Activated T-cell treated with anti-CD3 and anti-CD28 coated beads, Interleukin-2, amount 50 U/mL, for 72 hours (primary cell): Measurements from ENCODE around the gene GMPPA. TPM values are rescaled to one million over a fixed set of nuclear protein-coding genes. Genes with fewer than 3 reads are reported as not detected.

Experiments
- ATAC-seq, 2 donors: fragments of 150-1000 bp; cut with Tn5 transposase; replicated peaks in 1 of 2; 2 replicates each; pipeline ENCODE4 v1.10.0; 2021; ENCODE audit warnings: moderate library complexity in 2 of 2, mild to moderate bottlenecking in 1 of 2
- DNase-seq, 2 donors: peaks; one replicate each; pipeline ENCODE4 v3.0.0; 2021 to 2022; ENCODE audit warnings: mixed read lengths in 1 of 2
- H3K27ac Mint-ChIP-seq: one replicate; pipeline ENCODE4 v1.8.0; 2022; ENCODE audit warnings: mild to moderate bottlenecking, moderate library complexity, mixed read lengths
- H3K27me3 Mint-ChIP-seq: one replicate; pipeline ENCODE4 v1.8.0; 2022; ENCODE audit warnings: low read depth, mixed read lengths
- H3K36me3 Mint-ChIP-seq, 2 donors: one replicate each; pipeline ENCODE4 v1.8.0; 2022; ENCODE audit warnings: mixed read lengths in 2 of 2, mild to moderate bottlenecking in 1 of 2; ENCODE audit not compliant: insufficient read depth in 2 of 2
- H3K4me1 Mint-ChIP-seq: one replicate; pipeline ENCODE4 v1.8.0; 2022; ENCODE audit warnings: low read depth, mixed read lengths
- H3K4me3 Mint-ChIP-seq, 2 donors: one replicate each; pipeline ENCODE4 v1.8.0; 2022; ENCODE audit warnings: mild to moderate bottlenecking in 2 of 2, mixed read lengths in 2 of 2, moderate library complexity in 2 of 2
- H3K9me3 Mint-ChIP-seq, 2 donors: one replicate each; pipeline ENCODE4 v1.8.0; 2022; ENCODE audit warnings: mixed read lengths in 2 of 2
- total RNA-seq, 2 donors: library from RNA; stranded (reverse); gene quantifications; one replicate each; pipeline ENCODE4 v1.2.3, GENCODE V29; 2022

The GMPPA gene
- total RNA-seq, 2 donors from 2014 or later: 39.4 to 47.3 TPM

DNA sequence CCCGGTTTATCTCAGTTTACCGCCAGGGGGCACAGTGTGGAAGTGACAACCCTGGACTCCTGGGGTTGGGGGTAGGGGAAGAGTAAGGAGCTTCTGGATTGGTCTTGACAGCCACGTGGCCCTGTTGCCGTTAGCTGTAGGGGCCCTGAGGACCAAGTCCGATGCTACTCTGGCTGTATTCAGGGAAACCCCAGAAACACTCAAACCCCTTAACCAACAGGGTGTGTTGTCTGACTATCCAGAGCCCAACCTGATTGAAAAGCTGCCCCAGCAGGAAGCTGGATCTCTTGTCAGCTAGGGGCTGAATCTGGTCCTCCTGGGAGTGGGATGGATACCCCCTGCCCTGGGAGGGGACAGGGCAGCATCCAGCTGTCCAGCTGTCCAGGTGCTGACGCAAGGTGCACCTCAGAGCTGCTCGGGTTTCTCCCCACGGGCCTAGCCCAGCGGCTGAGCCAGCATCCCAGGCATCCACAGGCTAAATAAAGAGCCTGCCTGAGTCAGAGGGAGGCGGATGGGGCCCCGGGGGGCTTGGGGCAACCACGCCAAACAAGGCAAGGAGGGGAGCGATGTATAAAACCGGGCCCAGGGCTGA lies 3.1 kb upstream of the GMPPA start:
- ATAC-seq (peak; percentile 25 to 34), DNase-seq (peak; percentile 67 to 71)
- peaks cover 37% of the 10 kb centered on the region for H3K4me1 Mint-ChIP-seq
- peaks cover 2 to 5% of the 10 kb centered on the region in 2 donors for H3K36me3 Mint-ChIP-seq
- no peak overlapping the region for H3K27ac Mint-ChIP-seq
- no peaks in the 10 kb centered on the region for H3K9me3 Mint-ChIP-seq
- H3K4me3 Mint-ChIP-seq: no peak overlapping the region
- peaks cover 53% of the 10 kb centered on the region for H3K27me3 Mint-ChIP-seq

DNA sequence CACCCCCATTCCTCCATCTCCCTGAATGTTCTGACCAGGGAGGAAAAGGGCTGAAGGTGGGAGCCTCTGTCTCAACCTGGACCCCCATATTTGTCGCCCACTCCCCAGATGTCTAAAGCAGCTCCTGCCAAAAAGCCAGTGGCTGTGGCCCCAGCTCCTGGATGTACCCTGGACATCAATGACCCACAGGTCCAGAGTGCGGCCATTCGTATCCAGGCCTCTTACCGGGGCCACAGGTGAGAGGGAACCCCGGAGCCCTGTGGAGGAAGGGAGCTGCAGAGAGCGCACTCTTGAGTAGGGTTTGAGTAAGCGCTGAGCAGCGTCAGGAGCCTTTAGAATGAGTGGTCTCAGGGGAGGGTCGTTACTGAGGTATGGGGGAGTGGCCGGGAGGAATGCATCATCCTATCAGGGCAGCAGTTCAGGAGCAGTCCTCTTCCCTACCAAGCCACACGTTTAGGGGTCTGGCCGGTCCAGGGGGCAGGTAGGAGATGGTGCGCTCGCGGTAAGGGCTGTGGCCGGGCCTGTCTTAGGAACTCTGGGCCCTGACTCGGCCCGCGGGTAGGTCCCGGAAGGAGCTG lies 2.4 kb upstream of the GMPPA start:
- H3K27me3 Mint-ChIP-seq: peaks cover 53% of the 10 kb centered on the region

DNA sequence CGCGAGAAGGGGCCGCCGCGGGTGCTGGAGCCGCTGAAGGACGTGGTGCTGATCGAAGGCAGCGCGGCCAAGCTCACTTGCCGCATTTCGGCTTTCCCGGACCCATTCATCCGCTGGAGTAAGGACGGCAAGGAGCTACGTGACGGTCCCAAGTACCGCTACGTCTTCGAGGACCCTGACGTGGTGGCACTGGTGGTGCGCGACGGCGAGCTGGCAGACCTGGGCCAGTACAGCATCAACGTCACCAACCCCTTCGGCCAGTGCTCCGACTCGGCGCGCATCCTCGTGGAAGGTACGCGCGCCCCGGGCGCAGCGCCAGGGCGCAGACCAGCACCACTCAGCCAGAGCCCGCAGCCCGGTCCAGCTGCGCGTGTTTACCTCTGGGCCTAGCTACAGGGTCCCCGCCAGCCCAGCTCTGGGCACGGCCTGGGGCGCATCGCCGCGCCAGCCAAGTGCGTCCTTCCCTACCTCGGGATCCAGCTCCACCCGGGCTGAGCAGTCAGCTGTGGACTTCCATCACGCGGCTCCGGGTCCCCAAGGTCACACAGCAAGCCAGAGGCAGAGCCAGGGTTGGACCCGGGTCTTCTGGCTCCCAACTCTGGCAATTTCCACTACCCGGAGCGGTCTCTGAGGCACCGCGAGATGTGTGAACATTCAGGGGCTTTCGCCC lies 1.7 kb upstream of the GMPPA start:
- DNase-seq (no peak), ATAC-seq (no peak)
- H3K4me1 Mint-ChIP-seq: peaks cover 37% of the 10 kb centered on the region
- peaks cover 2 to 5% of the 10 kb centered on the region in 2 donors for H3K36me3 Mint-ChIP-seq
- peaks cover 53% of the 10 kb centered on the region for H3K27me3 Mint-ChIP-seq
- H3K4me3 Mint-ChIP-seq: peak overlapping the region; percentile 95 to 98
- H3K9me3 Mint-ChIP-seq: no peaks in the 10 kb centered on the region
- no peak overlapping the region for H3K27ac Mint-ChIP-seq

More for the DNA sequence above, 2.4 kb upstream of the GMPPA start:
- Mint-ChIP-seq H3K4me3 (peak overlapping the region; percentile 12 to 98), H3K9me3 (no peaks in the 10 kb centered on the region), H3K36me3 (peaks cover 2 to 5% of the 10 kb centered on the region in 2 donors), H3K27ac (no peak overlapping the region), H3K4me1 (peaks cover 37% of the 10 kb centered on the region)
- ATAC-seq (no peak), DNase-seq (no peak)

DNA sequence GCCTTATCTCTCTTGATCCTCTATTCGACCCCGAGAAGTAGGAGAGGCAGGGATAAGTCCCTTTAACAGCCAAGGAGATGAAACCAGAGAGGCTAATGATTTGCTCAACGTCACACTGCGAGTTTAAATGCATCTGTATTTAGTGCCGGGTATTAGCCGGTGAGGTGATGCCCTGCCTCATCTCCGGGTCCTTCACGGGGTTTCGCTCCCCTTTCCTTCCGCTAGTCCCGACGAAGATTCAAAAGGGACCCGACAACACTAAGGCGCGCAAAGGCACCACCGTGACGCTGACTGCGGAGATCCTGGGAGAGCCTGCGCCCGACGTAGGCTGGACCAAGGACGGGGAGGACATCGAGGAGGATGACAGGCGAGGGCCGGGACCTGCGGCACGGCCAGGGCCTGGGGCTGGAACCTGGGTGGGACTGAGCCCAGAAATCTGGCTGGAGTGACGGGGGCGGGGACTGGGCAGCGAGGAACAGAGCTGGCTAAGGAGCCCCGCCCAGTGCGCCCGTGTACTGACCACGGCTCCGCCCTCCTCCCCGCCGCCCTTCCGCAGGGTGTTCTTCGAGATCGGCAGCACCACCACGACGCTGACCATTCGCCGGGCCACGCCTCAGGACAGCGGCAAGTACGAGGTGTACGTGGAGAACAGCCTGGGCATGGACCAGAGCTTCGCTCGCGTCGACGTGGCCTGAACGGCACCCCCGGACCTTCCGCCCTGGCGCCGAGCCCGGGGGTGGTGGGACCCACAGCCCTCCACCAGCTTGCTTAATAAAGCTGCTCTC lies 1.0 kb upstream of the GMPPA start:
- H3K4me1 Mint-ChIP-seq: peaks cover 37% of the 10 kb centered on the region
- peak; percentile 33 to 47 for ATAC-seq
- DNase-seq: peak; percentile 58 to 61
- peak overlapping the region; percentile 95 to 98 for H3K4me3 Mint-ChIP-seq
- peaks cover 2 to 5% of the 10 kb centered on the region in 2 donors for H3K36me3 Mint-ChIP-seq
- peaks cover 52% of the 10 kb centered on the region for H3K27me3 Mint-ChIP-seq
- H3K9me3 Mint-ChIP-seq: no peaks in the 10 kb centered on the region
- no peak overlapping the region for H3K27ac Mint-ChIP-seq

DNA sequence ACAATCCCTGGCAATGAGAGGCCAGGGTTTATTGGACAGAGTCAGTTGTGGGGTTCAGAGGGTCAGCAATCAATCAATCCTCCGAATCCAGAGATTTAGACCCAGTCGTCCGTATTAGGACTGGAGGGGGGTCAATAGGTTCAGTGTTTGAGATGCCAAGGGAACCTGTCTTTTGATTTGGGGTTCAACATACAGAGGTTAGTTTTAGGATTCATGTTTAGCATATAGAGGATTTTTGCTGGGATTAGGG lies 292 bp downstream of the GMPPA start:
- Mint-ChIP-seq H3K4me1 (peaks cover 37% of the 10 kb centered on the region), H3K36me3 (peaks cover 2 to 5% of the 10 kb centered on the region in 2 donors), H3K9me3 (no peaks in the 10 kb centered on the region), H3K4me3 (peak overlapping the region; percentile 95 to 98), H3K27me3 (peaks cover 39% of the 10 kb centered on the region), H3K27ac (peak overlapping the region; percentile 87)
- ATAC-seq: no peak
- DNase-seq: no peak

DNA sequence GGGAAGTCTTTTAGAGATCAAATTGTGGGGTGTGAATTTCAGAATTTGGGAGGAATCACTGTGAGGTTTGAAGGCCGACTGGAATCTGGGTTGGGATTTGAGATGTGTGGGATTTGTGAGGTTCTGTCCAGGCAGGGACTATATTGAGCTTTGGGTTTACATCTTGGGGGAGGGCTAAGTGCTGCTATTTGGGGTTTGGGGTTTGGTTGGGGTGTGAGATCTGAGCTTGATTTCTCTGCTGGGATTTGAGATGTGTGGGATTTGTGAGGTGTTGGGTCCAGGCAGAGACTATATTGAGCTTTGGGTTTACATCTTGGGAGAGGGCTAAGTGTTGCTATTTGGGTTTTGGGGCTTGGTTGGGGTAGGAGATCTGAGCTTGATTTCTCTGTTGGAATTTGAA lies 864 bp downstream of the GMPPA start:
- Mint-ChIP-seq H3K27me3 (peaks cover 33% of the 10 kb centered on the region), H3K4me1 (peaks cover 41% of the 10 kb centered on the region), H3K9me3 (no peaks in the 10 kb centered on the region), H3K4me3 (peak overlapping the region; percentile 95 to 98), H3K36me3 (peaks cover 5% of the 10 kb centered on the region in 2 donors), H3K27ac (peak overlapping the region; percentile 87)
- ATAC-seq (no peak), DNase-seq (no peak)

DNA sequence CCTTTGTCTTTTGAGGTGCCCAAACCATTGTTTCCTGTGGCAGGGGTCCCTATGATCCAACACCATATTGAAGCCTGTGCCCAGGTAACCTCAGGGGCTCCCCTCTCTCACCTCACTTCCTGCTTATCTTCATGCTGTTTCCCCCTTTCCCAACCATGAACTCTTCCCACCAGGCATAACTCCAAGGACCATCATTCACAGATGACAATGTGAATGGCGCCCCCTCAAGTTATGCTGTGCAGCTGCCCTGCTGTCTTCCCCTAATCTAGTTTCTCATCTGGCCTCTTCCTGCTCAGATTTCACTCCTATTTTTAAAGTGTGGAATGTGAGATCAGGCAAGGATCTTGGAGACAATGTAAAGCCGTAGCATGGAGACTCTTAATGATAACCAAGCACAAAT lies 1.4 kb downstream of the GMPPA start:
- H3K36me3 Mint-ChIP-seq: peaks cover 5% of the 10 kb centered on the region in 2 donors
- H3K27ac Mint-ChIP-seq: peak overlapping the region; percentile 52
- H3K4me3 Mint-ChIP-seq: peak overlapping the region; percentile 95 to 98
- DNase-seq (no peak), ATAC-seq (no peak)
- H3K27me3 Mint-ChIP-seq: peaks cover 27% of the 10 kb centered on the region
- H3K4me1 Mint-ChIP-seq: peaks cover 44% of the 10 kb centered on the region
- H3K9me3 Mint-ChIP-seq: no peaks in the 10 kb centered on the region

DNA sequence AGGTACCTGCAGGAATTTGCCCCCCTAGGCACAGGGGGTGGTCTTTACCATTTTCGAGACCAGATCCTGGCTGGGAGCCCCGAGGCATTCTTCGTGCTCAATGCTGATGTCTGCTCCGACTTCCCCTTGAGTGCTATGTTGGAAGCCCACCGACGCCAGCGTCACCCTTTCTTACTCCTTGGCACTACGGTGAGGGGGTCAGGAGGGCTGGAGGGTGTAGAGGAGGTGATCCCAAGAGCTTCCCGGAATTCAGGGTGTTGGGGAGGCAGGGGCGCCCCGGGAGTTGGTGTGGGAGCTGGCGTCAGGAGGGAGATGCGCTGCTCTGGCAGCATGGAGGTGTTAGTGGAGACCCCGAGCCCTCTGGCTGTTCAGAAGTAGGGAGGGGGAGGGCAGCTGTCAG lies 3.2 kb downstream of the GMPPA start:
- no peak for DNase-seq
- no peak overlapping the region for H3K4me3 Mint-ChIP-seq
- H3K27ac Mint-ChIP-seq: no peak overlapping the region
- peaks cover 5 to 7% of the 10 kb centered on the region in 2 donors for H3K36me3 Mint-ChIP-seq
- ATAC-seq: no peak
- H3K4me1 Mint-ChIP-seq: peaks cover 38% of the 10 kb centered on the region
- H3K27me3 Mint-ChIP-seq: peaks cover 16% of the 10 kb centered on the region
- no peaks in the 10 kb centered on the region for H3K9me3 Mint-ChIP-seq

DNA sequence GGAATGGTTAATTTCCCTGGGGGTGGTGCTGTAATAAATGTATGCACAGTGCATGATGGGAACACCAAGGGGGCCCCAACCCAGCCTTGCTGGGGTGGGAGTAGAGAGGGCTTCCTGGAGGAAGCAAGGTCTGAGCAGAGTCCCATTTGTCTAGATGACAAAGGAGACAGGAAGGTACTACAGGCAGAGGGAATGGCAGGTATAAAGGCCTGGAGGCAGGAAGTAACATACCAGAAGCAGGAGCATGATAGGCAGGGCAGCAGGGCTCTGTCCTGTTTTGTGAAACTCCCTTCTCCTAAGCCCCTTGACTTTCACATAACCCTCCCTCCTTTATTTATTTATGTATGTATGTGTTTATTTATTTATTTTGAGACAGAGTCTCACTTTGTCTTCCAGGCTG lies 3.9 kb downstream of the GMPPA start:
- ATAC-seq (no peak), DNase-seq (no peak)
- Mint-ChIP-seq H3K36me3 (peaks cover 5 to 7% of the 10 kb centered on the region in 2 donors), H3K27me3 (peaks cover 8% of the 10 kb centered on the region), H3K4me3 (no peak overlapping the region), H3K4me1 (peaks cover 32% of the 10 kb centered on the region), H3K27ac (no peak overlapping the region), H3K9me3 (no peaks in the 10 kb centered on the region)

DNA sequence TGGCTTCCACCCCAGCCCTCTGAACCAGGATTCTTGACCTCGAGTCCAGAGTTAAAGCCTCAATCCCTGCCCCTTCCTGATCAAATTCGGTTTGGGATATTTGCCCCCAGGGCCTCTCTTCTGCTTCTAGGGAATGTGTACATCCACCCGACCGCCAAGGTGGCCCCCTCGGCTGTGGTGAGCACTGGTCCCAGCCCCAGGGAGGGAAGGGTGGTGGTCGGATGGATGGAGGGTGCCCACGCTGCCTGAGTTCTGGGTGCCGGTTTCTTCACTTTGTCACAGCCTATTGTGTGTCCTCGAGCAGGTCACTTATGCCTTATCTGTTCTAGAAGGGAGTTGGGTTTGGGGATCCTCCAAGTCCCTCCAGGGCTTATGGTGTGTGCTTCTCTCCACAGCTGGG lies 6.9 kb downstream of the GMPPA start:
- no peaks in the 10 kb centered on the region for H3K9me3 Mint-ChIP-seq
- DNase-seq (no peak), ATAC-seq (no peak)
- no peak overlapping the region for H3K27ac Mint-ChIP-seq
- H3K4me1 Mint-ChIP-seq: peaks cover 18% of the 10 kb centered on the region
- no peak overlapping the region for H3K4me3 Mint-ChIP-seq
- H3K36me3 Mint-ChIP-seq: peaks cover 0 to 4% of the 10 kb centered on the region in 2 donors
- peaks cover 13% of the 10 kb centered on the region for H3K27me3 Mint-ChIP-seq

DNA sequence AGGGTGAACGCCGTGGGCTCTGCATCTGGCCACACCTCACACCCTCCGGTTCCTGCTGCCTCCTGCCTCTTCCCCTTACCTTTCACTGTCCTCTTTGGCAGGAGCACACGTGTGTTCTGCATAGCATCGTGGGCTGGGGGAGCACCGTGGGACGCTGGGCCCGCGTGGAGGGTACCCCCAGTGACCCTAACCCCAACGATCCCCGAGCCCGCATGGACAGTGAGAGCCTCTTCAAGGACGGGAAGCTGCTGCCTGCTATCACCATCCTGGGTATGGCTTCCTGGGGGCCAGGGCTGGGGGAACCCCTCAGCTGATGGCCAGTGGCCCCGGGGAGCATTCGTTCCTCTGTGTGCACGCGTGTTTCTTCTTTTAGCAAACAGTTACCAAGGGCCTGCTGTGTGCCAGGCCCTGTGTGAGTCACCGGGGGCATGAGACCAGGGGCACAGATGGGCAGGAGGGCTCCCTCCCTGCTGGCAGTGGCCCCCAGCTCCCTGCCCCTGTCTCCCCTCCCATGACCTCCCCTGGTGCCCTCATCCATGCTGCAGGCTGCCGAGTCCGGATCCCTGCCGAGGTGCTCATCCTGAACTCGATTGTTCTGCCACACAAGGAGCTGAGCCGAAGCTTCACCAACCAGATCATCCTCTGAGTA lies 7.6 kb downstream of the GMPPA start:
- H3K4me3 Mint-ChIP-seq: no peak overlapping the region
- peaks cover 0 to 4% of the 10 kb centered on the region in 2 donors for H3K36me3 Mint-ChIP-seq
- H3K27me3 Mint-ChIP-seq: peaks cover 20% of the 10 kb centered on the region
- H3K4me1 Mint-ChIP-seq: peaks cover 18% of the 10 kb centered on the region
- no peak for ATAC-seq
- no peaks in the 10 kb centered on the region for H3K9me3 Mint-ChIP-seq
- DNase-seq: no peak
- no peak overlapping the region for H3K27ac Mint-ChIP-seq

DNA sequence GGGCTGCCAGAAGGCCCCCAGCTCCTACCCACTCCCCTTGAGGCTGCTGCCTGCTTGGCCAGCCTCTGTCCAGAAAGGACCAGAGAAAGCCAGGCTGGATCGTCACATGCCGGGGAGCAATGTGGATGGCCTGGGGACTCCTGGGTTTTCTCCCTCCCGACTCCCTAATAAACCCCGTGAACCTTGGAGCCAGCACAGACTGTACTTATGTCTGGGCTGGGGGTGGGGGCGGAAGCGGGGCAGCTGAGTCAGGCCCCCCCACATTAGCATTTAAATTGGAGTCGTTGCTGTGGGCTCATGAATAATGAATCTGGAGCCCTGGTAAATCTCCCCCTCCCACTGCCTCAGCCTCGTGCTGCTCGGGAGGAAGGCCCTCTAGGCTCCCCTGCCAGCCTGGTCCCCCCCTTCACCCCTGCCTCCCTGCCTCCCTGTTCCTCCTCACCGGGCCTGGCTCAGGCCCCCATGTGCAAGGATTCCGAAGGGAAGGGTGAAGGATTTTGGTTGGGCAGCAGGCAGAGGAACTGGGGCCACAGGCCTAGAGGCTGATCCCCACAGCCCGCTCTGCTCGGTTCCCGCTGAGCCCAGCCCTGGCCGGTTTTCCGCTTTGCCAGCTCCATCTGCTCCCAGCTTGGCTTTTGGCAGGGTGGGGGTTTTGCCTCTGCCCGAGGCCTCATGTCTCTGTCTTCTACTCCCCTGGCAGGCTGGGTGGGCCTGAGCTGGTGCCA lies 8.3 kb downstream of the GMPPA start:
- Mint-ChIP-seq H3K4me1 (peaks cover 18% of the 10 kb centered on the region), H3K36me3 (peaks cover 0 to 4% of the 10 kb centered on the region in 2 donors), H3K27ac (no peak overlapping the region), H3K9me3 (no peaks in the 10 kb centered on the region), H3K27me3 (peaks cover 27% of the 10 kb centered on the region), H3K4me3 (no peak overlapping the region)
- ATAC-seq: no peak
- DNase-seq: no peak
